ENCODE results near the gene HOMER1. TPM values are rescaled to one million over a fixed set of nuclear protein-coding genes. Genes with fewer than 3 reads are reported as not detected.

HOMER1 gene
- total and polyA plus RNA-seq, 9 of the 15 experiments (the other 6 are each of a cell fraction or from before 2014, with no cell fraction given): 6.3 to 39.9 (median 9.9) TPM

- TF ChIP-seq UBTF (IDR thresholded peaks at IDR 0.05; ENCODE audit: borderline replicate concordance in 1 of 2, low read depth in 2 of 2, low read length in 2 of 2): peak in 1 of 2 experiments; percentile 27; a peak in 2 of 4 replicates
- TF ChIP-seq YY1 (IDR thresholded peaks at IDR 0.05; ENCODE audit: borderline replicate concordance in 1 of 3, control insufficient read depth in 1 of 3, extremely low read depth in 1 of 3, insufficient read depth in 3 of 3, insufficient read length in 1 of 3, insufficient replicate concordance in 2 of 3, low read depth in 1 of 3, low read length in 2 of 3): peak in 1 of 3 experiments; percentile 46
- peak; percentile 96 for TF ChIP-seq ZBTB12 (CRISPR knock-in tag; IDR thresholded peaks at IDR 0.05)
- peak; percentile 73; the same call in 1 of the 2 replicates for TF ChIP-seq HLTF (IDR thresholded peaks at IDR 0.05)
- TF ChIP-seq ZFPM2 (CRISPR knock-in tag; IDR thresholded peaks at IDR 0.05): no peak
- TF ChIP-seq DLX4 (CRISPR knock-in tag; IDR thresholded peaks at IDR 0.05): no peak
- no peak for TF ChIP-seq SRSF3 (IDR thresholded peaks at IDR 0.05; ENCODE audit: insufficient read depth, low read length)
- TF ChIP-seq ZEB2 (IDR thresholded peaks at IDR 0.05): peak; percentile 80; the same call in 1 of the 2 replicates
- 0 out of 4 replicates have a peak, but pooled peaks of 1 of the 2 experiments have one; percentile 37 for TF ChIP-seq FOXA3 (CRISPR knock-in tag; conservative IDR thresholded peaks at IDR 0.05 in 1 of 2, IDR thresholded peaks at IDR 0.05 in 1 of 2)
- no peak for TF ChIP-seq RBM15 (IDR thresholded peaks at IDR 0.05; ENCODE audit: insufficient read depth, low read length)
- TF ChIP-seq SAP30 (IDR thresholded peaks at IDR 0.05; ENCODE audit: borderline replicate concordance, insufficient read depth, low read depth, low read length, poor library complexity, severe bottlenecking): peak; percentile 94
- peak; percentile 35; the same call in 1 of the 2 replicates for TF ChIP-seq ZNF197 (CRISPR knock-in tag; IDR thresholded peaks at IDR 0.05; ENCODE audit: low read depth)
- peak in 1 of 2 experiments; percentile 83; a peak in 2 of 4 replicates for TF ChIP-seq KDM4B (IDR thresholded peaks at IDR 0.05; ENCODE audit: borderline replicate concordance in 2 of 2, low read depth in 1 of 2)
- TF ChIP-seq PHF20 (IDR thresholded peaks at IDR 0.05; ENCODE audit: partially characterized antibody): peak; percentile 57
- TF ChIP-seq TCF3 (CRISPR knock-in tag; IDR thresholded peaks at IDR 0.05): peak; percentile 20; the same call in 1 of the 2 replicates
- TF ChIP-seq SETDB1 (IDR thresholded peaks at IDR 0.05; ENCODE audit: low read length): no peak
- TF ChIP-seq MCM2 (IDR thresholded peaks at IDR 0.05; ENCODE audit: low read depth): peak; percentile 69; the same call in 1 of the 2 replicates
- TF ChIP-seq BRD9 (IDR thresholded peaks at IDR 0.05; ENCODE audit: low read depth, partially characterized antibody): no peak
- peak; percentile 68 for TF ChIP-seq CEBPG (CRISPR knock-in tag; IDR thresholded peaks at IDR 0.05)
- TF ChIP-seq CEBPG (tag; conservative IDR thresholded peaks at IDR 0.05 in 1 of 2, IDR thresholded peaks at IDR 0.05 in 1 of 2): peak in 1 of 2 experiments; percentile 48; a peak in 1 of 4 replicates
- TF ChIP-seq SNIP1 (IDR thresholded peaks at IDR 0.05; ENCODE audit: low read depth): peak; percentile 61; the same call in 1 of the 2 replicates
- TF ChIP-seq PTRF (tag; IDR thresholded peaks at IDR 0.05): no peak
- 0 out of 2 replicates have a peak, but pooled peaks have one; percentile 20 for TF ChIP-seq BHLHE40 (IDR thresholded peaks at IDR 0.05; ENCODE audit: low read length)
These were observed 614 bp upstream of the HOMER1 start (continued) for GRCh38 chr5:79514391-79515105.
